HG03196 (cell line): ENCODE measurements around the gene ATP6AP1.

ENCODE experiments used
- ATAC-seq: cut with Tn5 transposase; IDR thresholded peaks from one replicate; pipeline ENCODE4 v1.9.1; 2021; ENCODE audit not compliant: unreplicated experiment

Gene ATP6AP1

DNA sequence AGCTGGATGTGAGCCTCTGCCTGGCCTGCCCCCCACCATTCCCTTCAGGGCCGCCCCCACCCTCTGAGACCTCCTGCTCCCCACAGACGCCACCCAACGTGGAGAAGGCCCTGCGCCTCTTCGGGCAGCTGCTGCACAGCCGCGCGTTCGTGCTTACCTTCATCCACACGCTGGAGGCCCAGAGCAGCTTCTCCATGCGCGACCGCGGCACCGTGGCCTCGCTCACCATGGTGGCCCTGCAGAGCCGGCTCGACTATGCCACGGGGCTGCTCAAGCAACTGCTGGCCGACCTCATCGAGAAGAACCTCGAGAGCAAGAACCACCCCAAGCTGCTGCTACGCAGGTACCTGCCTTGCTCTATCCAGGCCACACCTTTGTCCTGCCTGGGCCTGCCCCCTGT lies 39.7 kb downstream of the ATP6AP1 start:
- no peak for ATAC-seq

DNA sequence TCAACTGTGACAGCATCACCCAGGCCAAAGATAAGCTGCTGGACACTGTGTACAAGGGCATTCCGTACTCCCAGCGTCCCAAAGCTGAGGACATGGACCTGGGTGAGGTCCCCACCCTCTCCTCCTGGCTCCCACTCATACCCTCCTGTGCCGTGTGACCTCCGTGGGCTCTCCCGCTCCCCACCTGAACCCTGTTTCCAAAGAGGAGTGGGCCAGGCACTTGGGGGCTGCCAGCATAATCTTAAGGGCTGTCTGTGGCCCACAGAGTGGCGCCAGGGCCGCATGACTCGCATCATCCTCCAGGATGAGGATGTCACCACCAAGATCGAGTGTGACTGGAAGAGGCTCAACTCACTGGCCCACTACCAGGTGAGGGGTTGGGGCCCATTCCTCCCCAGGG lies 40.6 kb downstream of the ATP6AP1 start:
- ATAC-seq, result no peak

DNA sequence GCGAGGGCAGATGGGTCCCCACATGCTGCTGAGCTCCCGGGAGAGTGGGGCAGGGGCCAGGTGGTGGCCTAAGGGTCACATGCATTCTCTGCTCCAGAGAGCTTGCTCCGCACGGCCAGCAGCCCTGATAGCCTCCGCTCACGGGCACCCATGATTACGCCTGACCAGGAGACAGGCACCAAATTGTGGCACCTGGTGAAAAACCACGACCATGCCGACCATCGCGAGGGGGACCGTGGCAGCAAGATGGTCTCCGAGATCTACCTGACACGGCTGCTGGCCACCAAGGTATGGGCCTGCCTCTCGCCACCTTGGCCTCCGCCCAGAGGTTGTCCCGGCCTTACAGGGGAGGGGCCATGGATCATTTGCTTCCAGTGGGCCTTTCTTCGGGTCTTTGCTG lies 41.4 kb downstream of the ATP6AP1 start:
- ATAC-seq, result no peak

DNA sequence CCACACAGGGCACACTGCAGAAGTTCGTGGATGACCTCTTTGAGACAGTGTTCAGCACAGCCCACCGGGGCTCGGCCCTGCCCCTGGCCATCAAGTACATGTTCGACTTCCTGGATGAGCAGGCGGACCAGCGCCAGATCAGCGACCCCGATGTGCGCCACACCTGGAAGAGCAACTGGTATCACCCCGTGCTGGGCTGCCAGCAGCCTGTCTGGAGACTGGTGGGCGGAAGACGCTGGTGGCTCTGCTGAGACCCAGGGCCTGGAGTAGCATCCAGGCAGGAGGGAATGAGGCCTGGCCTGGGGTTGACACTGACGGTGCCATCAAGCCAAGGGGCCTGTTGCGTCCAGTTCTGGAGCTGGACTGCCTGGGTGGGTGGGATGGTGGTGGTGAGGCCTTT lies 42.0 kb downstream of the ATP6AP1 start:
- no peak for ATAC-seq

DNA sequence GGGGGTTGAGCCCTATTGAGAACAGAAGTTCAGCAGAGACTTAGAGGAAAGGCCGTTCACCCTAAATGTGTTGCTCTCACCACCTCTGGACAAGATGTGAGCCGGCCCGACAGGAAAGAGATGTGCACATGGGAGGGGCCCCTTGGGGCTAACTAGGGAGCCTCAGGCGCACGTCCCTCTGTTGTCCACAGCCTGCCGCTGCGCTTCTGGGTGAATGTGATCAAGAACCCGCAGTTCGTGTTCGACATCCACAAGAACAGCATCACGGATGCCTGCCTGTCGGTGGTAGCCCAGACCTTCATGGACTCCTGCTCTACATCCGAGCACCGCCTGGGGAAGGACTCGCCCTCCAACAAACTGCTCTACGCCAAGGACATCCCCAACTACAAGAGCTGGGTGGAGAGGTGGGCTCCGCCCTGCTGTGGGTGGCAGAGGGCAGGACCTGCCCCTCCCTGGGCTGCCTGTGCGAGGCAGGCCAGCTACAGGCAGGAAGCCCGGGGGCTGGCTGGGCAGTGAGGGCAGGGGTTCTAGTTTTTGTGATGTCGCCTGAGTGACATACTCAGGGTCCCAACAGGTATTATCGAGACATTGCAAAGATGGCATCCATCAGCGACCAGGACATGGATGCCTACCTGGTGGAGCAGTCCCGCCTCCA lies 42.6 kb downstream of the ATP6AP1 start:
- ATAC-seq, result no peak

DNA sequence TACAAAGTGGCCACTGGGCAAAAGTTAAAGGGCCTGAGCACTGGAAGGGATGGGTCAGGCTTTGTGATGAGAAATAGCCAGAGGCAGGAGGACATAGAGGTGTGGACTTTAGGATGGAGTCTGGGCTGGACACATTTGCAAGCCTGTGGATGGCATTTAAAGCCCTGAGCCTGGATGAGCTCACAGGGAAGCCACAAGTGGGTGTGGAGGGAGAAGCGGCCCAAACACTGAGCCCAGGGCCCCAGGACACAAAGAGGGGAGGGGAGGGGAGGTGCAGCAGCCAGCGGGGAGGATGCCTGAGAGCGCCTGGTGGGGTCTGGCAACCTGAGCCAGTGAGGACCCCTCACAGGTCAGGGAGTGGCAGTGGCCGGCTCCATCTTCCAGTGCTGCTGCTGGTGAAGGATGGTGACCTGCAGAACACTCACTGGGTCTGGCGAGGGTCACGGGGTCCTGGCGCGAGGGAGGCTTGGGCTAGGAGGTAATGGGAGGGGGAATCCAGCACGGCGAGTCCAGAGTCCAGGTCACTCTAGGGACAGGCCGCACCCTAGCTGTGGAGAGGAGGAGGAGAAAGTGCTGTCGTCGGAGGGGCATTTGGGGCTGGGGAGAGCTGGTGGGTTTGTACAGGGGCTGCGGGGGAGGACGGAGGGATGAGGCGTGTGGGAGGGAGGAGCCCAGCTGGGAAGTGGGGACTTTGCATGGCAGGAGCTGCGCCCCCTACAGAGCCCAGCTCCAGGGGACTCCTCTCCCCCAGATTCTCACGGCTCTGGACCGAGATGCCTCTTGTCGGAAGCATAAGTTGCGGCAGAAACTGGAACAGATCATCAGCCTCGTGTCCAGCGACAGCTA lies 43.6 kb downstream of the ATP6AP1 start:
- ATAC-seq, result no peak

DNA sequence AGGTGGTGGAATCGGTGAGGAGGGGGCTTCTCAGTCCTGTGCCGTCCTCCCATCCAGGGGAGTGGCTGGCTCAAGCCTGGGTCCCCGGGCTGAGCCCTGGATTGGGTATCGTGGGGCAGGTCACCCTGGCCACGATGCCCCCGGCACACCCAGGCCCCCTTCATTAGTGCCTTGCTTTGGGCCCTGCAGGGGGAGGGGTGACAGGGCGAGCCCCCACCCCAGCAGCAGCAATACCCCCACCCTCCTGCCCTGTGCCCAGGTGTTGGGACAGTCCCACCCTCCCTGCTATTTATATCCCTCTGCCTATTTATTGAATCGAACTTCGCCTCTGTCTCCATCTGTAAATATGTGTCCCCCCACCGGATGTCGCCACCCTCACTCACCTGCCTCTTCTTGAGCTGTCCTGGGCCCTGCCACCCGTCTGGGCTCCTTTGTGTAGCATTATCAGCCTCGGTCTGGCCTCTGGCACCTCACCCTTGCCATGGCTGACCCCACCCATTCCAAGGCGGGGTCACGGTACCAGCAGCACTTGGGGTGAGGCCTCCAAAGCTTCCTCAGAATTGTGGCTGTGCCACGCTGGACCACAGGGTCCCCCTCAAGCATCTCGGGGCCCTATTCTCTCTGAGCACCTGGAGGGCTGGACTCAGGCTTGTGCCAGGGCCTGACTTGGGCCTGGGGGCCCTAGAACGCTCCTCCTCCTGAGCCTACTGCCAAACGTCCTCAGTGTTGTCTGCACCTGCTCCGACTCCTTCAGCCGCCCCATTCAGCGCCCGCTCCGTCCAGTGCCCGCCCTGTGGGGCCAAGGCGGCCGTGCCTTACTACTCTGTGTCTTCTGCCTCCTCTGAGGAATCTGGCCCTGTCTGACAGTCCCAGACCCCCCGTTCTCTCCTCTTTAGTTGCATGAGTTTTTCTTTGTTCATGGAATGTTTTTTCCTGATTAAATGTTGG lies 44.5 kb downstream of the ATP6AP1 start:
- ATAC-seq, result no peak

- no peak for ATAC-seq
These were observed 45.2 kb downstream of the ATP6AP1 start for GRCh38 chrX:154473683-154474082.

GRCh38 chrX:154476821-154477220 lies 48.3 kb downstream of the ATP6AP1 start:
- no peak for ATAC-seq

- no peak for ATAC-seq
These were observed 49.5 kb downstream of the ATP6AP1 start for GRCh38 chrX:154477891-154478477.

DNA sequence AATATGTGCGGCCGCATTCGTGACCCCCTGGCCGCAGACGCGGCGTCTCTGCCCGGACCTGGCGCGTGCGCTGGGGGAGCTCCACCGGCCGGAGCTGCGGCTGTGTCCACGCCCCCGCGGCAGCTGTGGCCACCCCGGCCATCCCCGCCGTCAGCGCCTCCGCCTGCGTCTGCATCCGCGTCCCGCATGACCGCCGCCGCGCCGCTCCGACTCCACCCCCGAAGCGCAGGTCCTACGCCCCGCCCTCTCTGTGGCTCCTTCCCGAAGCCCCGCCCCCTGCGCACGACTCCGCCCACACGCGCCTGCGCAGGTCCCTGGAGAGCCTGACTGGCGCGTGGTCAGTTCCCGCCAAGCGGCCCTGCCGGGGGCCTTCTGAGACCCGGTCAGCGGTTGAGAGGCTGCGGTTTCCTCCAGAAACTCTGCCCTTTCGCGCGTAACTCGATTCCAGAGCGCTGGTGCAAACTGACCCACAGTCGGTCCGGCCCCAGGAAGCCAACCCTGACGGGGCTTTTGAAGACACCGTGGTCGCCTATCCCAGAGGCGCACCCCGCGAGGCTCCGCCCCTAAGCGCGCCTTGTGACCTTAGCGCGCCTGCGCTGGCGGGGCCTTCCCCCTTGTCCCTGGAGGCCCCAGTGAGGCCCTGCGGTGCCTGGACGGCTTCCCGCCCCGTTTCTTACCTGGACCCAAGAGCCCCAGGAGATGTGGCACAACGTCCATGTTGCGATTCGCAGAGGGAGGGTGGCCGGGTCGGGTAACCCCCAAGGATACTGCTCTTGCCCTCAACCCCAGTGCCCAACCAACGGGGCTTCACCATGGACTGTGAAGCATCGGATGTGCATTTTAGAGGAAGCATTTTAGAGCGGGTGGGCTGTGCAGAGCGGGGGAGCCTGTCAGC lies 50.5 kb downstream of the ATP6AP1 start, which contains the start of gene LAGE3:
Gene LAGE3 (minus strand): TSS at position 554 of the 895 bp plus-strand sequence. CDS start 366 bp downstream, at position 188.
- ATAC-seq, result peak; percentile 85

- ATAC-seq, result no peak
These were observed 52.7 kb downstream of the ATP6AP1 start for GRCh38 chrX:154481195-154481594.

DNA sequence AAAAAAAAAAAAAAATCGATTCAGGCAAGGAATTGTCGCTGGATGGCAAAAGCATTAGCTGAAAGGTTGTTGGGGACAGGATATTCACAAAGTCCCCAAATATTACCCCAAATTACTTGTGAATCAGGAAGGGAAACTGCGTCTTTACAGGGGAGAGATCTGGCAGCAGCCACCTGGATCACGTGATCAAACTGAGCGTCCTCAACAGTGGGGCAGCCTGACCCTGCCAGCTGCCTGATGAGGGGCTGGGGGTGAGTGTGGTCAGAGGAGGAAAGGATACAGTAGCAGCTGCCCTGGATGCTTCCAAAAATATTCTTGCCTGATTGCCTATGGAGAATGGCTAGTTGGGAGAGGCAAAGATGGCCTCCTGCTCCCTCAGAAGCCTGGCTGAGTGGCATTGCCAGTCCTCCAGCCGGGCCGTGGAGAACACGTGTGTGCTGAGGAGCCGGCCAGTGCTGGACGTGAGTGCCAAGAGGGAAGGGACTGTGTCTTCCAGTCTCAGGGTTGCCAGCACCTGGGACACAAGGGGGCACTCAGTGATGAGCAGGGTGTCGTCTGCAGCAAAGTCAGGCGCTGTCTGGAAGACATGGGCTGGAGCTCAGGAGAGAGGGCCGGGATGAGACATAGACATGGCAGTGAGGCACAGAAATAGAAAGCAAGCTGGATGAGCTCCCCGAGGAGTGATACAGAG lies 53.6 kb downstream of the ATP6AP1 start:
- no peak for ATAC-seq

DNA sequence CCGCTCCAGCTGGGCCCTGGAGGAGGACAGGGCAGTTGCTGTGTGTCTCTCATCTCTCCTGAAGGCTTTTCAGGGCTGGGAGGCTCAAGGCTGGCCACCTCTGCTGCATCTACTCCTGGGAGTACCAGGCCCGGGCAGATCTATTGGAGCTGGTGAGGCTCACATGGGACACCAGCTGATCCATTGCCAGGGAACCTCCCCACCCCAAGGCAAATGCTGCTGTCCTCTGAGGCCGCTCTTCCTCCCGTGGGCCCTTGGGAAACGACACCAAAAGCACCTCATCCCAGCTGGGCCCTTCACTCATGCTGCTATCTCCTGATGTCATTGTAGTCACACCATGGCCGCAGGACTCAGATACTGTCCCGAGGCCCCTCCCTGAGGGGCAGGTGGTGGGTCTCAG lies 54.3 kb downstream of the ATP6AP1 start:
- ATAC-seq, result no peak

DNA sequence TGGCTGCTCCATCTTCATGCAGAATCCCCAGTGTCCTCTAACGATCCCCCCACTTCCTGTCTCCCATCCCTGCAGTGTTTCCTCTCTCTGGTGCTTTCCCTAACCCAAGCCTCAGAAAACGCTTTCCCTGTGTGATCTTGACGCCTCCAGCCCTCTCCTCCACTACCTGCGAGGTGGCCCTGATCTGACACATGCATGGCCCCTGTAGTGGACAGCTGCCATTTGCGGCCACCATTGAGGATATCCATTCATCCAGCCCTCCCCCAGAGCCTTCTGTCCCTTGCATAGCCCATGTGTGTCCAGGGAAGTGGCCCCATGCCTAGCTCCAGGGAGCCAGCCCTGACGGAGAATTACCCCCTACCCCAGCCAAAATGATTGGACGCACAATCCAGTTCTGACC lies 54.8 kb downstream of the ATP6AP1 start:
- ATAC-seq, result no peak

GRCh38 chrX:154484255-154485149 lies 56.0 kb downstream of the ATP6AP1 start:
- no peak for ATAC-seq

- ATAC-seq, result no peak
These were observed 56.9 kb downstream of the ATP6AP1 start for GRCh38 chrX:154485150-154486051.
